HG03108 (cell line): ENCODE results near the gene CFAP61.
A peak's percentile ranks its signal among the peaks of the same experiment; 100 is the strongest.
"Not testable (repeated sequence)": the region's sequence is repeated elsewhere in the genome, so short reads cannot be mapped to it uniquely, and the experiment has no call there.

Source experiments
- ATAC-seq: cut with Tn5 transposase; IDR thresholded peaks from one replicate; pipeline ENCODE4 v1.9.1; 2021; ENCODE audit warnings: moderate library complexity; ENCODE audit not compliant: unreplicated experiment

Gene CFAP61

DNA sequence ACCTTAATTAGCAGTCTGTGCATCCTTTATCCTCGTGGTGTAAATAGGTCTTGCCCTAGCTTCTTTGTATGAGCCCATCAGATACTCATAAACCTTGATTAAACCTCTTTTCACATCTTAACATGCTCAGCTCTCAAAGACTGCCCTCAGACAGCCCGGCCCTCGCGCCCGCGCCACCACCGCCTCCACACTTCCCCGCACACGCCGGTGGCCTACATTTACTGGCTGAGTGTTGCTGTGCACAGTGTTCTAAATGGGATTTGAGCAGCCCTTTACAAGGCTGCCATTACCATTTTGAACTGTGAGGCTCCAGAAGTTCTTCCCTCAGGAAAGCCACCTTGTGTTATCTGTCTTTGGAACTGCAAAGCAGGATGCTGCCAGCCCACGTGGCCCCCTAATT lies 252.6 kb downstream of the CFAP61 start:
- no peak for ATAC-seq

GRCh38 chr20:20312562-20312961 lies 260.2 kb downstream of the CFAP61 start:
- no peak for ATAC-seq

GRCh38 chr20:20317195-20317594 lies 264.9 kb downstream of the CFAP61 start:
- peak; percentile 86 for ATAC-seq

GRCh38 chr20:20317621-20318364 lies 265.5 kb downstream of the CFAP61 start:
- peak; percentile 7 for ATAC-seq

- ATAC-seq, result no peak
Observed at GRCh38 chr20:20318365-20319161, 266.2 kb downstream of the CFAP61 start.

GRCh38 chr20:20321134-20321533 lies 268.8 kb downstream of the CFAP61 start:
- ATAC-seq, result no peak

DNA sequence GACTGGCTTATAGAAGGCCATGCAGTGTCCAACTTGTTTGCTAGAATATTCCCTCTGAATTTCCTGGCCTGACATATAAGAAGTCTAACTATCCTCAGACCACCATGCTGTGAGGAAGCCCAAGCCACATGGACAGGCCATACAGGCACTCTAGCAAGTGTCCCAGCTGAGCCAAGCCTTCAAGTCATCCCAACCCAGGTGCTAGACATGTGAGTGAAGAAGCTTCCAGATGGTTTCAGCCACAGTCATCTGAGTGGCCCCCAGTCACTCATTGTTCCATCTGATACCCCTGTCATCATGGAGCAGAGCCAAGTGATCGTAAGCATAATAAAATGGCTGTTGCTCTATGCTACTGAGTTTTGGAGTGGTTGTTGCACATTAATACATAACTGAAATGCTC lies 269.6 kb downstream of the CFAP61 start:
- no peak for ATAC-seq

GRCh38 chr20:20322912-20323311 lies 270.6 kb downstream of the CFAP61 start:
- no peak for ATAC-seq

DNA sequence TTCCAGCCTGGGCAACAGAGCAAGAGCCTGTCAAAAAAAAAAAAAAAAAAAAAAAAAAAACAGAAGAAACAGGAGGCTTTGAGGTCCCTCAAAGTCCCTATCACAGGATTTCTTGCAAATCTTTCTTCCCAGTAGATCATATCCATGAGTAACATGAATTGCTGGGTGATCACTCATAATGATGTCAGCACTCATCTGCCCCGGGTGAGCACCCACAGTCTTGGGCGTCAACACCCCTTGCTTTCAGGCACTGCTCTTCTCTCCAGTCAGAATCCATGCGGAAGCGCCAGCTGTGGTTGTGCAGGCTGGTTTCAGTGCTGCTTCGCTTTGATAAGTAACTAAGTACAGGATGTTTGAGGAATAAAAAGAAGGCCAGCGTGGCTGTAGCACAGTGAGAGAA lies 275.4 kb downstream of the CFAP61 start:
- no peak for ATAC-seq

DNA sequence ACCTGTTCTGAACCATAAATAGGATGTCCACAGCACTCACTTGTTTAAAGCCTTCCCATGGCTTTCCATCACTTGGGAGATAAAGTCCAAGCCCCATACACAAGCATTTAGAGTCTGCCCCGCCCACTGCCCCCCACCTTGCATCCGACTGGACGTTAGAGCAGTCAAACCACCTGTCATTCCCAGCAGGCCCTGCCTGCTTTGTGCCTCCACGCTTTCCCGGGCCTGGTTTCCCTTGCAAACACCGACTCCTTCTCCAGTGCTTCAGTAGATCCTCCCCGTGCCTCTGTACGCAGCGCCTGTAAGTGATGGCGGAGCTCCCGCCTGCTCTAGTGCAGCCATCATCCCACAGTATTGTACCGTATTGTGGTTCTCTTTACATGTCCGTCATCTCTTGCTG lies 277.2 kb downstream of the CFAP61 start:
- no peak for ATAC-seq

DNA sequence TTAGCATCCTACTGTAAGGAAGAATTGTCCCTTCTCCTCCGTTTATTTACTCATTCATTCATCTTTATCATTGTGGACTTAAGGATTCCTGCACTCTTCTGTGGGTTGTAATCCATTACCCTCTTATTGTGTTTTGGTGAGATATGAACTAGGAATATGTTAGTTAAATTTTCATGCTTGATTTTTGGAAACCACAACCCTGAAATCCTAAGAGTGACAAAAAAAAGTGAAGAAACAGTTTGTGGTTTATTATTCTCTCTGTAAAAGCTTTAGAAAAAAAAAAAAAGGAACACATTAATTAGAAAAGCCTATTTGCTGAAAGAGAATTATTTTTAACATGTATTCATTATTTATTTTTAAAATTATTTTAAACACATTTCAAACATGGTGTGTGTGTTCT lies 278.8 kb downstream of the CFAP61 start:
- ATAC-seq, result no peak

GRCh38 chr20:20331817-20332216 lies 279.5 kb downstream of the CFAP61 start:
- no peak for ATAC-seq

- no peak for ATAC-seq
Observed at GRCh38 chr20:20333866-20334265, 281.5 kb downstream of the CFAP61 start.

DNA sequence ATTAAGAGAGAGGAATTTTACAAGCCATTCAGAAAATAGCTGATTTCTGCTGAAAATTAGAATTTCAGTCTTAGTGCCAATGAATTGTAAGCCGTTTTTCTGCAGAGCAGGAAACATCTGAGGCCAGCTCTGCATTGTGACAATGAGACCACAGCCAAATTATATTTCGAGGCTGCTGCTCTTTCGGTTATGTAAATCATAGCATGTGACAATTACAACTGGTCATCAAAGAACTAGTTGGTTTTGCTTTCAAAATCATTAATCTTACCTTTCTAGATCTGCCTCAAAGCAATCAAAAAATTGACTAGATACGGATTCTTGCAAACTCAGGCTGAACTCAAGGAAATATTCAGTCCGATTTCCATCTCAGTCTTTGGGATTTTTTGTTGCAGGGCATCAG lies 282.2 kb downstream of the CFAP61 start:
- peak; percentile 90 for ATAC-seq

- no peak for ATAC-seq
Observed at GRCh38 chr20:20338133-20338730, 285.9 kb downstream of the CFAP61 start.

DNA sequence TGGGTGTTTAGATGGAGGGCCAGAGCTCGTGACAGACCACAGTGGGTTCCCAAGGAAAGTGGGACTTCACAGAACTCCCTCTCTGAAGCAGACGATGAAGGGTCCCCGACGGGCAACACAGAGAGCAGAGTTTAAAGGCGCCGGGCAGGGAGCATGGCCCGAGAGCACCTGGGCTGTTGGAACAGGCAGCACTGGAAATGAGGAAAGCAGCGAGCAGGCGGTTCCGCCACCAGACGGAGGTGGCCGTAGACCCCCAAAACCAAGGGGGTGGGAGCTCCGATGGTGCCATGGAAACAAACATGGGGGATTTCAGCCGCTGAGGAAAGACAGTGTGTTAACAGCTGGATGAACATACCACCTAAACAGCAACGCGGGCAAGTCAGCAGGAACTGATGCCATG lies 288.1 kb downstream of the CFAP61 start:
- no peak for ATAC-seq

GRCh38 chr20:20341371-20341770 lies 289.0 kb downstream of the CFAP61 start:
- no peak for ATAC-seq

DNA sequence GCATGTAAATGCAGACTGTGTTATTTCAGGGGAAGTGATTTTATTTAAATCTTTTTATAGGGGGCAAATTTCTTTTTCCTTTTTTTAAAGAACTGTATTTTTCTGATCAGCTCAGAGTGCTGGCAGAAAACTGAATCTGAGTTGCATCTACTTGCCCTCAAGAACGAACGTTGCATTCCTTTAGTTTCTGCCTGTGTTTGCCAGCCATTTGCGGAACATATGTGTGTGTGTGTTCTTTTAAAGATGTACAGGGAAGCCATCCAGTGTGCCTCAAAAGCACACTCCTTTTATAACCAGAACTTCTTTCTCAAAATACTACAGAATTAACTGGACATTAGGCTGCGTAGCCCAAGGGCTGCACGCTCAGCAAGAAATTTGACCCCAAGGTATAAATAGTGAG lies 289.7 kb downstream of the CFAP61 start:
- no peak for ATAC-seq

GRCh38 chr20:20343932-20344331 lies 291.6 kb downstream of the CFAP61 start:
- no peak for ATAC-seq

- no peak for ATAC-seq
Observed at GRCh38 chr20:20344476-20344875, 292.1 kb downstream of the CFAP61 start.

- ATAC-seq, result no peak
Observed at GRCh38 chr20:20353576-20353975, 301.2 kb downstream of the CFAP61 start.

DNA sequence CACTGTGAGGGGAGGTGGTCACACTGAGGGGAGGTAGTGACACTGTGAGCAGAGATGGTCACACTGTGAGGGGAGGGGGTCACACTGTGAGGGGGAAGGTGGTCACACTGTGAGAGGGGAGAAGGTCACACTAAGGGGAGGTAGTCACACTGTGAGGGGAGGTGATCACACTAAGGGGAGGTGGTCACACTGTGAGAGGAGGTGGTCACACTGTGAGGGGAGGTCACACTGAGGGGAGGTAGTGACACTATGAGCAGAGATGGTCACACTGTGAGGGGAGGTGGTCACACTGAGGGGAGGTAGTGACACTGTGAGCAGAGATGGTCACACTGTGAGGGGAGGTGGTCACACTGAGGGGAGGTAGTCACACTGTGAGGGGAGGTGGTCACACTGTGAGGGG lies 303.2 kb downstream of the CFAP61 start:
- not testable (repeated sequence) for ATAC-seq
